B cell (primary cell): Measurements from ENCODE around the gene RNF220.

Experiments
- CTCF ChIP-seq: fragments of 200-600 bp; IDR thresholded peaks from one replicate; pipeline ENCODE4 v1.8.0; 2022; ENCODE audit warnings: antibody characterized with exemption, mild to moderate bottlenecking
- EZH2 ChIP-seq: IDR thresholded peaks from 2 replicates; pipeline ENCODE4 v1.6.1; 2012; ENCODE audit warnings: borderline replicate concordance, low read depth, mild to moderate bottlenecking, moderate library complexity, low read length; ENCODE audit not compliant: insufficient read depth, poor library complexity, severe bottlenecking

GRCh38 chr1:44619261-44619900, 214.3 kb downstream of the RNF220 start:
- TF ChIP-seq CTCF (no peak), EZH2 (no peak)
